Measurements from ENCODE around the gene DPH7.
A peak's percentile ranks its signal among the peaks of the same experiment; 100 is the strongest.
"Not testable (repeated sequence)": the region's sequence is repeated elsewhere in the genome, so short reads cannot be mapped to it uniquely, and the experiment has no call there.

The DPH7 gene

GRCh38 chr9:137606005-137606621 lies 27.4 kb upstream of the DPH7 start:
- no peak for DNase-seq

DNA sequence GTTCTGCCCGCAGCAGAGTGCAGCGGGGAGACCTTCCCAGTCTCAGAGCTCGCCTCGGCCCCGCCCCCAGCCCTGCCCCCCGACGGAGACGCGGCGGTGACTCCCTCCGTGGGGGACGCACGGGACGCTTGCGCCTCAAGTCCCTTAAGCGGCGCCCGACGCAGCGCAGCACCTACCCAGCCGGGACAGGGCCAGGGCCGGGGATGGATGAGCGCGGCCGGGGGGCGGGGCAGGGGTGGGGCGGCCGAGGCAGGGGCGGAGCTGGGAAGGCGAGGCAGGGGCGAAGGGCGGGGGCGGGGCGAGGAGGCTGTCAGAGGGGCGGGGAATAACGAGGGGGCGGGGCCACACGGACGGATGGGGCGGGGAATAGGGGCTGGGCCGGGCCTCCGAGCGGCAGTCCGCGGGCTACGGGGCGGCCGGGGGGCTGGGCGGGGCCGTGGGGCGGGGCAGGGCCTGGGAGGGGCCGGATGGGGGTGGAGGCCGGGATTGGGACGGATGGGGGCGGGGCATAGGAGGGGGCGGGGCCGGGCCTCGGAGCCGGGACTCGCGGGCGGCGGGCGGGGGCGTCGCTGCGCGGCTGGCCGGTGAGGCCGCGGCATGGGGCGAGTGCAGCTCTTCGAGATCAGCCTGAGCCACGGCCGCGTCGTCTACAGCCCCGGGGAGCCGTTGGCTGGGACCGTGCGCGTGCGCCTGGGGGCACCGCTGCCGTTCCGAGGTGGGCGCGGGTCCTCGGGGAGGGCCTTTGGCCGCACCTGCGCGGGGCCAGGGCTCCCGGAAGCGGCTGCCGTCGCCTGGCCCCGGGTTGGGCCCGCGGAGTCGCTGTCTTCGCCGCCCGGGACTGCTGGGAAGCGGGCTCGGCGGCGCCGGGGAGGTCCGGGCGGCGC lies 26.6 kb upstream of the DPH7 start, which contains the start of gene ARRDC1:
Gene ARRDC1, plus strand, starts transcription at position 566 of the 884 bp plus-strand sequence. Its CDS starts 32 bp downstream, at position 598.
- peak; percentile 79 for DNase-seq

DNA sequence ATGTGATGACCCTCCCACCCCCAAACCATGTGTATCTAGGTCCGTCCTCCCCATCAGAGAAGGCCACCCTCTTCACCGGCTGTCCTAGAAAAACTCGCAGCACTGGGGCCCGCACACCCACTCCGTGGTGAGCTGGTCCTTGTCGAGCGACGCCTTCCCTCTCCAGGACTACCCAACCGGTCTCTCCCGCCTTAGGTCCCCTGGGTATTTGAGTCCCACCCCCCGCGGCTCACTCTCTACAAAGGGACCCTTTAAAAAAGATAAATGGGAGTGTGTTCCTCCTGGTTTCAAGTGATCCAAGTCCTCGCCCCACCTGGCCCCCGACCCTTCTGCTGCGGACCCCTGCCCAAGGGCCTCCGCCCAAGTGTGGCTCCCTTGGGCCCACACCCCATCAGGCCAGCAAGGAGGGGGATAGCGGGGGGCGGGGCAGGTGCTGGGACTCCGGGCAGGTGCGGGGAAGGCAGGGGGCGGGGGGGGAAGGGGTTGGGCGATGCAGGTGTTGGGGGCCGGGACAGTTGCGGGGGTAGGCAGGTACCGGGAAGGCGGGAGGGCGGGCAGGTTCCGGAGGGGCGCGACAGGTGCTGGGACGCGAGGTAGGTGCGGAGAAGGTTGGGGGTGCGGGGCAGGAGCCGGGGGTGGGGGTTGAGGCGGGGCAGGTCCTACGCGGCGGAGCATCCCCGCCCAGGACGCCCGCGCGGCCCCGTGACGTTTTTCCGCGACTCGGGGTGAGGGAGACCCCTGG lies 25.8 kb upstream of the DPH7 start:
- DNase-seq = no peak

- DNase-seq = no peak
Observed at GRCh38 chr9:137603879-137604278, 25.2 kb upstream of the DPH7 start.

GRCh38 chr9:137602661-137603060 lies 23.9 kb upstream of the DPH7 start:
- peak; percentile 36 for DNase-seq

GRCh38 chr9:137598943-137599342 lies 20.2 kb upstream of the DPH7 start:
- DNase-seq = no peak

- DNase-seq = not testable (repeated sequence)
Observed at GRCh38 chr9:137596577-137596976, 17.9 kb upstream of the DPH7 start.

- no peak for DNase-seq
Observed at GRCh38 chr9:137593176-137593575, 14.5 kb upstream of the DPH7 start.

DNA sequence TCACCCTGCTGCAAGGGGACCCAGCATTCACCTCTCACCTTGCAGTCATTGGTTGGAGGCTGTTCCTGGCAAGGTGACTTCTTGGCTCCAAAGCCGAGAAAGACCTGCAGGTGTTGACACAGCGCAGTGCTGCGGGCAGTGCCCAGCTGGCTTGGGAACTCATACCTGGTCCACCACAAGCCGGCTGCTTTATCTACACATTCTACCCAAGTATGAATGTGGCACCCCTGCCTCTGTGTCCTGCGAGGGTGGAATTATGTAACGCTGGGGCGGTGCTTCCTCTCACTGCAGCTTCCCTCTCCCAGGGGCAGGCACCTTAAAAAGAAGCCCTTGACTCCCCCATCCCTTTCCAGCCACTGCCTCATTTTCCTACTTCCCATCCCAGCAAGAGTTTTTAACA lies 14.0 kb upstream of the DPH7 start:
- DNase-seq = peak; percentile 24

DNA sequence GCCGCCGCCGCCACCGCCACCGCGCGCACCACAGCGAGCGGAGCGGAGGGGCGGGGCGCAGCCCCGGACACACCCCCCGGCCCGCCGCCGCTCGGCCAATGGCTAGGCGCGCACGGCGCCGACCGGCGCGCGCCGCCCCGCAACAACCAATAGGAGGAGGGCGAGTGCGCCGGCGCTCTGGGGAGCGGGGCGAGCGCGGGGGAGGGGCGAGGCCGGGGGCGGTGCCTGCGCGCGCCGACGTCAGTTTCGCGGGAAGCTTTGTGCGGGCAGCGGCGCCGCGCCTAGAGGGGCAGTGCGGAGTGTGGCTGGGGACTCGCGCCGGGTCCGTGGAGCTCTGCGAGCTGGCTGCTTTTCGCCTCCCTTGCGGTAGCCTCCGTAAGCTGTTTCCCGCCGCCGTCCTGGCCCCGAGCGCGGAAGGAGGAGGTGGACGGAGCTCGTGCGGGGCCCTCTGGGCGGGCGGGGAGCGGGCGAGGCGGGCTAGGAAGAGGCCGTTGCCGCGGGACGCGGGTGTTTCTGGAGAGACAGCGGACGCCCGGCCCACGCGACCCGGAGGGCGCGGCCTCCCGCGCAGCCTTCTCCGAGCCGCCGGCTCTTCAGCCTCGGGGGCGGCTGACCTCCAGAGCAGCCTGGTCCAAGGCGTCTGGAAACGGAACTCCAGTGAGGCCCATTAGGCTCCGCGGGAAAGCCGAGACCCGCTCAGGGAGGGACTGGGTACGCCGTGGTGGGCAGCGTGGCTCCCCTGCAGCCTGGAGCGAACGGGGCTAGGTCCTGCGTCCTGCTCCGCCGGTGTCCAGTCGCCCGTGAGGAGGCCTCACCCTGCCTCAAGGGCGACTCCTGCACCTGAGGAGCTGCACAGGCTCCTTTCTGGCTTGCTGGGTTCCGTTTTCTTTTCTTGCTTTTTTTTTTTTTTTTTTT lies 12.0 kb upstream of the DPH7 start, which contains the start of gene ZMYND19:
Gene ZMYND19, minus strand, starts transcription at position 44 of the 915 bp plus-strand sequence. CDS start 249 bp downstream, outside the sequence.
- peak; percentile 72 for DNase-seq

GRCh38 chr9:137590123-137590468 lies 11.4 kb upstream of the DPH7 start:
- DNase-seq = no peak

DNA sequence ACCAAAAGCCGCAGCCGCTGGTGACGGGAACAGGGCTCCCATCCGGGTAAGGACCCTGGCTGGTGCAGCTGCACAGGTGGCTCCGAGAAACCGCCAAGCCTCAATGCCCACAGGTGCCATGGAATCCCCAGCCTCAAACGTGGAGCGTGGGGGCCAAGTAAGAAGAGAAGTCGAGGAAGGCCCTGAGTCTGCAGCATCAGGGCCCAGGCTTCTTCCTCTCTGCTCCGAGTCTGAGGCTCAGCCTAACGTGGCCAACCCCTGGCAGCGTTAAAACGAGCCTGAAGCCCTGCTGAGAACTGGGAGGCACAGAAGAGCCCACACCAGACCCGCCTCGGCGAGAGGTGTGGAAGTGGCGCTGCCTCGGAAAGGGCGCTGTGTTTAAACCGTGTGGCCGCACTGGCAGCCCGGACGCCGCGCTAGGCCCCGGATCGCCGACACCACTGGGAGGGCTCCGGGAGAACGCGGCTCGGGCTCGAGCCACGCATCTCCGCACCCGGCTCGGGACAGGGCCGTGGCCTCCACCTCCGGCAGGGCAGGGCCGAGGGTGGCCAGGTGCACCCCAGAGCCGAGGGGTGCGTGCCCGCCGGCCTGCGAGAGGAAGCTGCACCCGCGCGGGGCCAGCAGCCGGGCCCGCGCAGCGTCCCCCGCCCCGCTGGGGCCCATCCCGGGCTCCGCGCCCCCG lies 10.9 kb upstream of the DPH7 start:
- DNase-seq = no peak

DNA sequence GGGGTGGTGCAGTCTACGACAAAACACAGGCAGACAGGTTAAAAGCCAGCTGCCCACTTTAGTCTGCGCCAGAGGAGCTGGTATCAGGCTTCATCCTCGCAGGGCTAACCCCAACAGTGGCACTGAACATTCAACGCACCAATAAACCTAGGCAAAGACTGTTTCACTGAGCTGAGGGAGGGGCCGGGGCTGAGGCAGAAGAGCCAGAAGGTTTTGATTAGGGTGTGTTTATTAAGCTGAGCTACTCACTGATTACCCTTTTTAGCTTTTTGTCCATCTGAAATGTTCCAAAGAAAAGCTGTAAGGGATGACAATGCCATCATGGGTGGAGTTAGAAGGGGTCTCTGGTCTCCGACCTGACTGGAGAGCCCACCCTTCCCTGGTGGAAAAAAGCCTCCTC lies 10.2 kb upstream of the DPH7 start:
- no peak for DNase-seq

DNA sequence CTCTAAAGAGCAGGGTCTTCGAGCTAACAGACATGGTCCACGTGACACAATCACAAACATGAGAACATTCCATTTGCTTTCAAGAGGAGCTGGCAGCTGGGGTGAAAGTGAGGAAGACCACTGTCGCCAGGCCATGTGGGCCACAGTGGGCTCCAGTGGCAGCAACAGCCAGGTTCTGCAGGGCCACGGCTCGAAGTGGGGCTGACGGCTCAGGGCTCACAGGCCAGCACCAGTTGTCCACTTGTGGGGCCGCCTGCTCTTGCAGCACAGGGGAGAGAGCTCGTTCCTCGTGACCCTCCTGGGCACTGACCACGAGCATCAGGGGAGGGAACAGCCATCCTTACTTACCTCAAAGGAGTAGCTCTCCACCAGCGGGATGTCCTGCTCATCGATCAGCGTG lies 9.6 kb upstream of the DPH7 start:
- no peak for DNase-seq

- no peak for DNase-seq
Observed at GRCh38 chr9:137586854-137587253, 8.1 kb upstream of the DPH7 start.

DNA sequence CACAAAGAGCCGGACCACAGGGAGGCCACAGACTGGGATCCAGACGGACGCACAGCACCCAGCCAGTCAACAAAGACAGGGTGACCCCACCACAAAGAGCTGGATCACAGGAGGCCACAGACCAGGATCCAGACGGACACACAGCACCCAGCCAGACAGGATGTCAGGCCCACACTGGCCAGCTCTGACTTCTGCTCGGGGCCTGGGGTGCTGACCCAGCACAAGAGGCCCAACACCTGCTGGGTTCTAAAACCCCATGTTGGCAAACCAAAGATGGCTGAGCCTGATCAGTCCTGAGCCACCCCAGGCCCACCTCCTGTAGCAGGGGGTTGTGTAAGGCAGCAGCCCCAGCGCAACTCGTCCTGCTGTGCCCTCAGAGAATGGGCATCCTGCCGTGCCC lies 5.2 kb upstream of the DPH7 start:
- no peak for DNase-seq

DNA sequence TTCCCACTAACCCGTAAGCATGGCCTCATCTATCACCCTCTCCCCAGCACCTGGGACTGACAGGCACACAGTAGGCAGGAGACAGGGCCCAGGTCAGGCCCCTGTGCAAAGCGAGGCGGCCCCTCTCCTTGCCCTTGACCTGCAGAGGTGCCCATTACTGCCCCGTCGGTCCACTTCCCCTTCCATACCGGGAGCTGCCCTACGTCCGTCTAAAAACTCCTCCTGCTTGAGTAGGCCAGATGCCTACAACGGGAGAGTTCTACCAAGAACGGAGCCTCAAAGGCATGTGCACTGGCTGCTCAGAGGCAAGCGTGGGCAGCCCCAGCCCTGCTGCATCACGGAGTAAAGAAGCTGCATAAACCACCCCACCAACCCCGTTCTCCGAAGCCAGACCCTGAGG lies 4.6 kb upstream of the DPH7 start:
- no peak for DNase-seq

GRCh38 chr9:137582286-137582860 lies 3.6 kb upstream of the DPH7 start:
- DNase-seq = no peak

DNA sequence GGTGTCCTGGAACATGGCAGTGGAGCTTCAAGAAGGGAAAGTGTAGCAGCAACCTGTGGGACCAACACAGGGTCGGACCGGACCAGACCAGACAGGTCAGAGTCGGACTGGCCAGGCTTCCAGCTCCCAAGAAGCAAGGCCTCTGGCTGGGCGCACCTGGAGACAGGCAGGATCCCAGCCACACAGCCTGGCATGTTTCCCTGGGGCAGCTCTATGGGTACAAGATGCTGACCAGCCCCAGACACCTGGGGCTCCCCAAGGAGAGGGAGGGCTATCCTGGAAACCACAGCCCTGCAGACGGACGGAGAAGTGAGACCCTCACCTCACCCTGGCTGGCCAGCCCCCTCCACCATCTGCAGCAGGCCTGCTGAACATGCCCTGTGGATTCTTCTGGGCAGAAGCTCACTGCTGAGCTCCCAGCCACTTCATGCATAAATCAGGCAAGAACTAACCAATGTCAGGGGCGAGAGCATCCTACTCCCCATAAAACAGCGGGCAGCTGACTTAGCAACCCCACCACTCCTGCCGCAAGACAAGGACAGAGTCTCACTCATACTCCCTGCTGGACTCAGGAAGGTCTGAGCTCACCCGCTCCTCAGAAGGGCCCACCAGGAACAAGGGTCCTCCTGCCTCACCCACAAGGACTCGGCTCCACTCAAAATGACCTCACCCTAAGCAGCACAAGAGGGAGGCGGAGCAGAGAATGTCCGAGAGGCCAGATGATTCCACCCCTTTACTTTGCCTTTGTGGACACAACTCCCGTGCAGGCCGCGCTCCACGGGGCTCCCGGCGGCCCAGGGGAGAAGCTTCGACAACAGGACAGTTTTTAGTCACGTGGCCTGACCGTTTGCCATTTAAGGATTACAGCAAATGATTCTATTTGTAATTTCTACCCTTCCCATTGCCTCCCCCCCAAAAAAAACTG lies 2.9 kb upstream of the DPH7 start:
- no peak for DNase-seq

DNA sequence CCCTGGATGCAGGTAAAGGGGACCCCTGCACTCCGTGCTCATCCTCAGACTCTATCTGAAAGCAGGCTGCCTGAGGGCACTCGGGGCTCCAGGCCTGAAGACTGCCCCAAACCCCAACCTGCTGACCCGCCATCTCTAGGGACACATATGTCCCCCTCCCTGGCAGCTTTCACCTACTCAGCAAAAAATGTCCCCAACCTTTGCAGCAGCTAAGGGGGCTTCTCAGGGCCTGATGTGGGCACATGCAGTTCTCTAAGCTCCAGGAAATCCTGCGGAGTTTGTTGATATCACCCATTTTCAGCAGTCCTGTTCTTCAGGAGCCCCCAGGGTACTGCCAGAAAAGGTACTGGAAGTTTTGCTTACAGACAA lies 2.2 kb upstream of the DPH7 start:
- DNase-seq = no peak
